Sigmoid colon (tissue), 7 donors: ENCODE data around the gene COL2A1. TPM values are rescaled to one million over a fixed set of nuclear protein-coding genes. Genes with fewer than 3 reads are reported as not detected.

Experiments used
- DNase-seq: peaks from one replicate; pipeline ENCODE4 v3.0.0-alpha.2; 2019
- H3K27ac ChIP-seq, 4 donors: fragments of 200-600 bp; sonication (generic); one replicate each; pipeline ENCODE4 v1.5.1; 2016 to 2019; ENCODE audit warnings: mild to moderate bottlenecking in 1 of 4
- H3K27me3 ChIP-seq, 3 donors: fragments of 200-600 bp; sonication (generic); one replicate each; pipeline ENCODE4 v1.5.1; 2019; ENCODE audit warnings: mild to moderate bottlenecking in 1 of 3
- H3K36me3 ChIP-seq, 4 donors: fragments of 200-600 bp; sonication (generic); one replicate each; pipeline ENCODE4 v1.5.1; 2016 to 2019
- H3K4me1 ChIP-seq, 4 donors: fragments of 200-600 bp; sonication (generic); one replicate each; pipeline ENCODE4 v1.5.1; 2017 to 2019
- H3K4me3 ChIP-seq, 4 donors: fragments of 200-600 bp; sonication (generic); one replicate each; pipeline ENCODE4 v1.5.1; 2017 to 2019; ENCODE audit warnings: mild to moderate bottlenecking in 2 of 4, moderate library complexity in 1 of 4
- H3K9me3 ChIP-seq, 4 donors: fragments of 200-600 bp in 3 of 4; sonication (generic) in 3 of 4; one replicate each; pipeline versions ENCODE4 v1.5.1 to v1.6.1; 2013 to 2019
- EP300 ChIP-seq, 4 donors: sonication (generic); formaldehyde crosslinking; IDR thresholded peaks; one replicate each; pipeline ENCODE4 v1.6.1; 2017; ENCODE audit warnings: antibody characterized with exemption in 4 of 4
- POLR2A ChIP-seq, 2 donors: fragments of 450-650 bp; IDR thresholded peaks; one replicate each; pipeline ENCODE4 v1.6.1; 2016; ENCODE audit warnings: antibody characterized with exemption in 2 of 2, mild to moderate bottlenecking in 2 of 2, moderate library complexity in 2 of 2
- POLR2AphosphoS5 ChIP-seq, 4 donors: sonication (generic); formaldehyde crosslinking; IDR thresholded peaks; one replicate each; pipeline ENCODE4 v1.6.1; 2017; ENCODE audit warnings: antibody characterized with exemption in 4 of 4
- WGBS, 2 donors: extraction: QIAGEN DNeasy Blood & Tissue Kit; methylation state at CpG; one replicate each; pipeline ENCODE4 v1.1.7; 2013; 5-methylcytosine and 5-hydroxymethylcytosine counted together
- intact Hi-C: fragments of 100-400 bp; cut with DNase I; formaldehyde crosslinking; loops from one replicate; pipeline ENCODE4 v1.15.1; 2023
- polyA plus RNA-seq, 3 donors: library from polyadenylated mRNA; stranded (reverse); fragments of 200-250 nt; gene quantifications; one replicate each; pipeline ENCODE4 v1.2.3, GENCODE V29; 2013
- total RNA-seq, 4 donors: library from RNA; depleted of rRNA; stranded (reverse); fragments of >200 nt; gene quantifications; one replicate each; pipeline ENCODE4 v1.1.0, GENCODE V29; 2016
- TF ChIP-seq, protein P1 (sequence below), 4 experiments: fragments of 450-650 bp in 3 of 4; fragments of 200-600 bp in 1 of 4; IDR thresholded peaks; one replicate each; pipeline ENCODE4 v1.5.1; 2016 to 2019; ENCODE audit warnings: antibody characterized with exemption in 4 of 4, mild to moderate bottlenecking in 3 of 4, moderate library complexity in 2 of 4
- donor health status: healthy with polysubstance abuse.
- donor health status: Bipolar disorder and iron deficiency.
- donor health status: healthy.

Gene COL2A1
- total and polyA plus RNA-seq, 7 donors: 0.17 to 0.60 TPM; not detected in 5

DNA sequence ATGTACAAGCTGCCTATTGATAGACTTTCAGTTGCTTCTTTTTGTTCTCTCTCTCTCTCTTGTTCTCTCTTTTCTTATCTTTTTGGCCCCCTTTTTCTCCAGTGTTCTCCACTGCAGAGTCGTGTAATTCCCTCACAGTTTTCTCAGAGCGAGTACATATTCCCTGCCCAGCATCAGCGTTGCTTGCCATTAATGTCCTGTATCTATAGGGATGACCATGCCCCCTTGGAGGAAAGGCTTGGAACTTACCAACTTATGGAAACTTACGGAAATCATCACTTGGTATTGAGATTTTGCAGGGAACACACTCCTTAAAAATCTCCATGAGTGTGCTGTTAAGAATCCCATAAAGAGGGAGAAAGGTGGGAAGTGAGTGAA lies 14.3 kb upstream of the COL2A1 start:
- TF ChIP-seq POLR2AphosphoS5 (IDR thresholded peaks at IDR 0.05): no peak
- TF ChIP-seq EP300 (IDR thresholded peaks at IDR 0.05): no peak
- TF ChIP-seq POLR2A (IDR thresholded peaks at IDR 0.05): no peak
- TF ChIP-seq, protein P1, sequence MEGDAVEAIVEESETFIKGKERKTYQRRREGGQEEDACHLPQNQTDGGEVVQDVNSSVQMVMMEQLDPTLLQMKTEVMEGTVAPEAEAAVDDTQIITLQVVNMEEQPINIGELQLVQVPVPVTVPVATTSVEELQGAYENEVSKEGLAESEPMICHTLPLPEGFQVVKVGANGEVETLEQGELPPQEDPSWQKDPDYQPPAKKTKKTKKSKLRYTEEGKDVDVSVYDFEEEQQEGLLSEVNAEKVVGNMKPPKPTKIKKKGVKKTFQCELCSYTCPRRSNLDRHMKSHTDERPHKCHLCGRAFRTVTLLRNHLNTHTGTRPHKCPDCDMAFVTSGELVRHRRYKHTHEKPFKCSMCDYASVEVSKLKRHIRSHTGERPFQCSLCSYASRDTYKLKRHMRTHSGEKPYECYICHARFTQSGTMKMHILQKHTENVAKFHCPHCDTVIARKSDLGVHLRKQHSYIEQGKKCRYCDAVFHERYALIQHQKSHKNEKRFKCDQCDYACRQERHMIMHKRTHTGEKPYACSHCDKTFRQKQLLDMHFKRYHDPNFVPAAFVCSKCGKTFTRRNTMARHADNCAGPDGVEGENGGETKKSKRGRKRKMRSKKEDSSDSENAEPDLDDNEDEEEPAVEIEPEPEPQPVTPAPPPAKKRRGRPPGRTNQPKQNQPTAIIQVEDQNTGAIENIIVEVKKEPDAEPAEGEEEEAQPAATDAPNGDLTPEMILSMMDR (IDR thresholded peaks at IDR 0.05): no peak
- 85 to 90% methylated on average over 4 of the region's 4 CpGs for WGBS, 2 donors
- H3K4me1 ChIP-seq: no peaks in the 10 kb centered on the region
- peaks cover 0 to 9% (median 3%) of the 10 kb centered on the region in 3 donors for H3K27me3 ChIP-seq
- no peak for DNase-seq
- H3K36me3 ChIP-seq: no peaks in the 10 kb centered on the region
- H3K9me3 ChIP-seq: no peaks in the 10 kb centered on the region
- intact Hi-C loops: no loop called here
- H3K4me3 ChIP-seq: no peak overlapping the region
- H3K27ac ChIP-seq: no peak overlapping the region

DNA sequence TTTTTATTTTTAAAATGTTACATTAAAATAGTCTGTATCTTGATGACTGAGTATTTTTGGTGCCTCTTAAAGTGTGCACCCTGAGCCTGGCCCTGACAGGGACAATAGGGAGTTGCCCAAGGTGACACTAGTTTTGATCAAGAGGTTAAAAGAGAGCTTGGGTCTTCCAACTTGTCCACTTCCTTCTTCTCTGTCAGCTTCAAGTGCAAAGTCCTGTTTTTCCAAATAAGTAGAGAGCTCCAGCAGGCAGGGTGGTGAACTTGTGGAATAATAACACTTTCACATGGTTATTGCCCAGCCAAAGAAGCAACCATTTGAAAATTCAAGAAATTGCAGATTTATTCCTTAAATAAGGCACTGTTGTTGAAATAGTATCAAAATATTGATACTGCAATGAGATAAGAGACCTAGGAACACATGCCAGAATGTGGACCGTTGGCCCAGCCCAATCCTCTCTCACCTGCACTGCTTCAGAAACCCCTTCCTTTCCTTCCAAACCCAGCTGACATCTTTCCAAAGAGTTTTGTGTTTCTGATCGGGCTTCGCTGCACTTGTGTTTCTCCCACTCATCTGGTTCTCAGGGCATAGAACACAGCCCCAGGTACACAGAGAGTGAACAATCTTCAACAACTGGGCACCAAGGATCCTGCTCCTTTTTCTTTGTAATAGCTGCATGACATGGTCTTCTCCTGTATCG lies 13.8 kb upstream of the COL2A1 start:
- intact Hi-C loops: no loop called here
- DNase-seq: no peak
- 75 to 78% methylated on average over 4 of the region's 4 CpGs for WGBS, 2 donors
- H3K4me1 ChIP-seq: no peaks in the 10 kb centered on the region
- no peak overlapping the region for H3K27ac ChIP-seq
- no peaks in the 10 kb centered on the region for H3K36me3 ChIP-seq
- H3K4me3 ChIP-seq: no peak overlapping the region
- no peaks in the 10 kb centered on the region for H3K9me3 ChIP-seq
- peaks cover 0 to 9% (median 3%) of the 10 kb centered on the region in 3 donors for H3K27me3 ChIP-seq
- no peak for TF ChIP-seq POLR2AphosphoS5 (IDR thresholded peaks at IDR 0.05)
- TF ChIP-seq POLR2A (IDR thresholded peaks at IDR 0.05): no peak
- TF ChIP-seq, protein P1 (IDR thresholded peaks at IDR 0.05): no peak
- TF ChIP-seq EP300 (IDR thresholded peaks at IDR 0.05): no peak

DNA sequence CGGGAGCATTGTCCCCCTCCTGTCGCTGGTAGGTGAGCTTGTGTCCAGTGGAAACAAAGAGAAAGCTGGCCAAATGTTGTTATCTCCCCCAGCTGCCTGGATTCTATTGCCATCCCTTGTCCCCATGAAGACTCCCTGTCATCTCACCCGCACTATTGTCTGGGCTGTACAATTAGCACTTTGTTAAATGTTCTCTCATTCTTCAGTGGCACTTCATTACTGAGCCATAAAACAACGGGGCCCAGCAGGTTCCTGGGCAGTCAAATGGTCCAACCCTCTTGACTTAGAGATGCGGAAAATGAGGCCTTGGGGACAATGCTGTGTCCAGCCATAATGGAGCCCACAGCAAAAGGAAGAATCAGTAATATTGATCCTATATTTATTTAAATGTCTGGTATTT lies 13.2 kb upstream of the COL2A1 start:
- no peak for TF ChIP-seq EP300 (IDR thresholded peaks at IDR 0.05)
- TF ChIP-seq, protein P1 (IDR thresholded peaks at IDR 0.05): no peak
- TF ChIP-seq POLR2AphosphoS5 (IDR thresholded peaks at IDR 0.05): no peak
- TF ChIP-seq POLR2A (IDR thresholded peaks at IDR 0.05): no peak
- intact Hi-C loops: no loop called here
- no peak overlapping the region for H3K27ac ChIP-seq
- H3K4me3 ChIP-seq: no peak overlapping the region
- no peaks in the 10 kb centered on the region for H3K36me3 ChIP-seq
- no peaks in the 10 kb centered on the region for H3K4me1 ChIP-seq
- H3K27me3 ChIP-seq: peaks cover 0 to 9% (median 3%) of the 10 kb centered on the region in 3 donors
- DNase-seq: no peak
- WGBS, 2 donors: 47 to 72% methylated on average over 5 of the region's 5 CpGs
- H3K9me3 ChIP-seq: no peaks in the 10 kb centered on the region

DNA sequence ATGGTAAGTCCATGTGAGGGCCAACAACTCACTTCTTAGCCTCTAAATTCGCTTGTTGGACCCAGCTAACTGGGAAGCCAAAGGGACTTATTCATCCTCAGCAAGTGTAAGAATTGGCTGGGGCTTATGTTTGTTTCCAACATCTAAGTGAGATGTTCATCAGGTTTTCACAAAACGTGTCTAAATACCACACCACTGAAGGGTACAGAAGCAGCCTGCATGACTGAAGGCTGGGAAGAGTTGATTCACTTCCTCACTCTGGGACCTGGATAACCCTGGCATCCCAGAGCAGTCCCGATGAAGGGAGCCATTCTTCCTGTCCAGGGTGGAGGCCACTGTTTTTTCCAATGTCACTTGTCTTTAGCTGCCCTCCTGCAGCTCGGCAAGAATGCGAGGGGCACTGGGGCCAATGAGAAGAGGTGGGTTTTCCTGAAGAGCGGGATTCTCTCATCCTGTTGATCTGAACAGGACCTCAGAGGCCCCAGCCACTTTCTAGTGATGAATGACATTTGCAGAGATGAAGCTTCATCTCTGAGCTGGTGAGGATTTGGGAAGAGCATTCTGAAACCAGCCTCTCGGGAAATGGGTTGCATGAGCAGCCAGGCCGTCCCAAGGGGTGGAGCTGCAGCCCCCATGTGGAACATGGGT lies 12.2 kb upstream of the COL2A1 start:
- H3K27me3 ChIP-seq: peaks cover 0 to 5% (median 0%) of the 10 kb centered on the region in 3 donors
- H3K27ac ChIP-seq: no peak overlapping the region
- no peaks in the 10 kb centered on the region for H3K36me3 ChIP-seq
- no peaks in the 10 kb centered on the region for H3K4me1 ChIP-seq
- H3K9me3 ChIP-seq: no peaks in the 10 kb centered on the region
- H3K4me3 ChIP-seq: no peak overlapping the region
- whole genome bisulfite sequencing, 2 donors: 84 to 90% methylated on average over 8 of the region's 8 CpGs
- intact Hi-C loops: no loop called here
- TF ChIP-seq POLR2A (IDR thresholded peaks at IDR 0.05) (no peak), POLR2AphosphoS5 (IDR thresholded peaks at IDR 0.05) (no peak), EP300 (IDR thresholded peaks at IDR 0.05) (no peak)
- TF ChIP-seq, protein P1 (IDR thresholded peaks at IDR 0.05): no peak
- no peak for DNase-seq
